HCT116 (cell line): ENCODE data around the gene STAMBP. TPM values are rescaled to one million over a fixed set of nuclear protein-coding genes. Genes with fewer than 3 reads are reported as not detected.

Experiments
- ATAC-seq: fragments of 200-7000 bp; cut with Tn5 transposase; 2 replicates; pipeline ENCODE4 v1.9.1; 2020; ENCODE audit warnings: mild to moderate bottlenecking, moderate library complexity
- BruUV-seq: library from RNA; stranded (reverse); fragments of 400-500 nt; replicated peaks from 2 replicates; lab custom pipeline; 2021; lab: Mats Ljungman, UMichigan
- CTCF ChIA-PET: fragments of 300-600 bp; sonication (Branson Sonifier 250); formaldehyde crosslinking; loops from one replicate; lab custom pipeline; 2021; ENCODE audit warnings: antibody characterized with exemption; lab: Charles Lee
- POLR2A ChIA-PET: fragments of 300-600, 350-600 bp; sonication (Branson Sonifier 250); formaldehyde crosslinking; loops from one replicate; lab custom pipeline; 2021; ENCODE audit warnings: antibody characterized with exemption; lab: Charles Lee
- RAD21 ChIA-PET, 2 experiments: fragments of 300-600 bp; sonication (Branson Sonifier 250); formaldehyde crosslinking; loops; one replicate each; lab custom pipeline; 2023; ENCODE audit warnings: low total read pairs in 2 of 2; ENCODE audit not compliant: uncharacterized antibody in 2 of 2, unreplicated experiment in 2 of 2, low non-redundant PET in 1 of 2; lab: Charles Lee
- DNase-seq: peaks from one replicate; pipeline ENCODE4 v3.0.0-alpha.2; 2010; ENCODE audit warnings: low read depth, low spot score
- H2AFZ ChIP-seq: fragments of 200-600 bp; shearing (Covaris generic), sonication (generic); 2 replicates; pipeline ENCODE4 v1.6.1; 2017; ENCODE audit warnings: low read depth, mixed run types, mixed read lengths, antibody characterized with exemption, low read length; ENCODE audit not compliant: poor library complexity, severe bottlenecking
- H3K27ac ChIP-seq: 2 replicates; pipeline ENCODE4 v1.5.1; 2012; ENCODE audit warnings: low read depth, low read length
- H3K27me3 ChIP-seq: fragments of 200-600 bp; sonication (generic); 2 replicates; pipeline ENCODE4 v1.6.1; 2016; ENCODE audit warnings: mixed run types, low read length, mixed read lengths; ENCODE audit not compliant: insufficient read depth
- H3K36me3 ChIP-seq, 2 experiments: fragments of 200-500 bp in 1 of 2; fragments of 200-600 bp in 1 of 2; sonication (Bioruptor generic) in 1 of 2; sonication (generic) in 1 of 2; 2 replicates each; pipeline versions ENCODE4 v1.5.1 to v1.6.1; 2014 to 2016; ENCODE audit warnings: low read length in 2 of 2, inconsistent platforms in 1 of 2, mixed read lengths in 1 of 2, mixed run types in 1 of 2; ENCODE audit not compliant: insufficient read depth in 2 of 2, control insufficient read depth in 1 of 2
- H3K4me1 ChIP-seq, 2 experiments: fragments of 200-600 bp in 1 of 2; sonication (generic) in 1 of 2; 2 replicates each; pipeline versions ENCODE4 v1.5.1 to v1.6.1; 2012 to 2017; ENCODE audit warnings: low read length in 2 of 2, inconsistent platforms in 1 of 2, mild to moderate bottlenecking in 1 of 2, mixed read lengths in 1 of 2, mixed run types in 1 of 2, moderate library complexity in 1 of 2; ENCODE audit not compliant: insufficient read depth in 2 of 2, control insufficient read depth in 1 of 2
- H3K4me2 ChIP-seq: fragments of 200-600 bp; sonication (generic); 2 replicates; pipeline ENCODE4 v1.6.1; 2017; ENCODE audit warnings: mixed run types, low read length, mixed read lengths
- H3K4me3 ChIP-seq, 2 experiments: fragments of 200-600 bp in 1 of 2; sonication (generic) in 1 of 2; replicated peaks in 1 of 2; 2 replicates each; pipeline ENCODE4 v1.5.1; 2011 to 2016; ENCODE audit warnings: low read length in 2 of 2, control low read depth in 1 of 2, low read depth in 1 of 2, mild to moderate bottlenecking in 1 of 2, mixed read lengths in 1 of 2, mixed run types in 1 of 2
- H3K79me2 ChIP-seq: fragments of 200-600 bp; sonication (generic); 2 replicates; pipeline ENCODE4 v1.6.1; 2017; ENCODE audit warnings: mild to moderate bottlenecking, mixed run types, low read length, moderate library complexity, mixed read lengths; ENCODE audit not compliant: insufficient read depth
- H3K9ac ChIP-seq: fragments of 200-600 bp; sonication (generic); 2 replicates; pipeline ENCODE4 v1.6.1; 2016; ENCODE audit warnings: low read length, mixed read lengths
- H3K9me2 ChIP-seq: fragments of 200-600 bp; sonication (generic), shearing (Covaris generic); 2 replicates; pipeline ENCODE4 v1.6.1; 2017; ENCODE audit warnings: mixed run types, mild to moderate bottlenecking, moderate library complexity; ENCODE audit not compliant: insufficient read depth
- H3K9me3 ChIP-seq, 2 experiments: fragments of 200-500 bp in 1 of 2; fragments of 200-600 bp in 1 of 2; sonication (Bioruptor generic) in 1 of 2; sonication (generic) in 1 of 2; 2 replicates each; pipeline ENCODE4 v1.6.1; 2014 to 2017; ENCODE audit warnings: low read length in 2 of 2, mixed read lengths in 2 of 2, inconsistent platforms in 1 of 2, low read depth in 1 of 2, mild to moderate bottlenecking in 1 of 2, mixed run types in 1 of 2, moderate library complexity in 1 of 2; ENCODE audit not compliant: control insufficient read depth in 1 of 2, insufficient read depth in 1 of 2
- H4K20me1 ChIP-seq: fragments of 200-600 bp; sonication (generic), shearing (Covaris generic); 2 replicates; pipeline ENCODE4 v1.6.1; 2017; ENCODE audit warnings: mixed run types, mild to moderate bottlenecking, moderate library complexity; ENCODE audit not compliant: insufficient read depth
- CBX3 ChIP-seq: IDR thresholded peaks from 2 replicates; pipeline ENCODE4 v1.6.1; 2012; ENCODE audit warnings: low read depth
- ELF1 ChIP-seq: IDR thresholded peaks from 2 replicates; pipeline ENCODE4 v1.6.1; 2012; ENCODE audit warnings: low read depth, borderline replicate concordance
- EZH2 ChIP-seq: fragments of 200-600 bp; sonication (generic); IDR thresholded peaks from 2 replicates; pipeline ENCODE4 v1.6.1; 2017; ENCODE audit warnings: antibody characterized with exemption, mixed run types
- JUND ChIP-seq: IDR thresholded peaks from 2 replicates; pipeline ENCODE4 v1.6.1; 2012
- POLR2AphosphoS5 ChIP-seq: IDR thresholded peaks from 2 replicates; pipeline ENCODE4 v1.6.1; 2011; ENCODE audit warnings: mild to moderate bottlenecking, low read depth, low read length, moderate library complexity
- REST ChIP-seq: IDR thresholded peaks from 2 replicates; pipeline ENCODE4 v1.6.1; 2012; ENCODE audit warnings: low read depth
- SIN3A ChIP-seq: IDR thresholded peaks from 2 replicates; pipeline ENCODE4 v1.6.1; 2012; ENCODE audit warnings: low read depth
- TCF7L2 ChIP-seq: IDR thresholded peaks from 2 replicates; pipeline ENCODE4 v1.7.0; 2011; ENCODE audit warnings: borderline replicate concordance, inconsistent platforms; ENCODE audit not compliant: insufficient read depth, insufficient read length; ENCODE audit errors: extremely low read depth
- YY1 ChIP-seq: IDR thresholded peaks from 2 replicates; pipeline ENCODE4 v1.6.1; 2011; ENCODE audit warnings: low read length, low read depth, moderate library complexity, mild to moderate bottlenecking; ENCODE audit not compliant: insufficient replicate concordance; ENCODE audit errors: extremely low read depth
- ZBTB33 ChIP-seq: IDR thresholded peaks from 2 replicates; pipeline ENCODE4 v1.6.1; 2011; ENCODE audit warnings: mild to moderate bottlenecking, low read length, moderate library complexity; ENCODE audit not compliant: insufficient replicate concordance; ENCODE audit errors: extremely low read depth
- ZFX ChIP-seq: fragments of 450-650 bp; IDR thresholded peaks from 2 replicates; pipeline ENCODE4 v1.6.1; 2017
- intact Hi-C: fragments of 100-400 bp; cut with micrococcal nuclease; formaldehyde crosslinking; loops from 2 replicates; pipeline ENCODE4 v1.10.0; 2022
- total RNA-seq: library from RNA; stranded (reverse); gene quantifications from one replicate; pipeline ENCODE4 v1.2.1, GENCODE V29; 2021; ENCODE audit not compliant: unreplicated experiment

The STAMBP gene
- total RNA-seq, 1 experiment from 2014 or later, result 45.2 TPM

GRCh38 chr2:73894475-73894850, 65.7 kb downstream of the STAMBP start:
- CTCF ChIA-PET, result no interaction called here
- POLR2A ChIA-PET, result no interaction called here
- DNase-seq, result no peak
- Histone ChIP-seq H3K36me3 (no peaks in the 10 kb centered on the region), H3K9me3 (no peaks in the 10 kb centered on the region), H2AFZ (no peak overlapping the region), H3K9me2 (no peaks in the 10 kb centered on the region), H3K4me3 (no peak overlapping the region), H3K4me1 (peaks cover 0 to 9% of the 10 kb centered on the region in 2 experiments; a peak in 1 of 4 replicates), H3K27me3 (no peaks in the 10 kb centered on the region), H3K4me2 (no peak overlapping the region), H3K79me2 (no peaks in the 10 kb centered on the region), H4K20me1 (no peaks in the 10 kb centered on the region), H3K27ac (no peak overlapping the region), H3K9ac (no peak overlapping the region)
- ATAC-seq, result no peak
- intact Hi-C loops, result no loop called here
- RAD21 ChIA-PET, result no interaction called here
- TF ChIP-seq REST, result no peak
- TF ChIP-seq ZBTB33, result no peak
- TF ChIP-seq POLR2AphosphoS5, result no peak
- no peak for TF ChIP-seq YY1
- TF ChIP-seq SIN3A, result no peak
- no peak for TF ChIP-seq EZH2
- no peak for TF ChIP-seq ELF1
- TF ChIP-seq TCF7L2, result no peak
- TF ChIP-seq ZFX, result no peak
- no peak for TF ChIP-seq JUND
- TF ChIP-seq CBX3, result no peak
- BruUV-seq, result no TSS peak
